Left cardiac atrium (tissue), 4 donors: ENCODE measurements around the gene LBHD1. TPM values are rescaled to one million over a fixed set of nuclear protein-coding genes. Genes with fewer than 3 reads are reported as not detected.
"Not testable (repeated sequence)": the region's sequence is repeated elsewhere in the genome, so short reads cannot be mapped to it uniquely, and the experiment has no call there.

Source experiments
- ATAC-seq, 2 donors: fragments of 200-7000 bp; cut with Tn5 transposase; one replicate each; pipeline ENCODE4 v1.9.1; 2020; ENCODE audit warnings: mild to moderate bottlenecking in 2 of 2, moderate library complexity in 2 of 2
- DNase-seq: peaks from one replicate; pipeline ENCODE4 v3.0.0-alpha.2; 2020
- intact Hi-C, 2 donors: fragments of 100-400 bp; cut with DNase I; formaldehyde crosslinking; loops; one replicate each; pipeline versions ENCODE4 v1.14.1 to v1.15.1; 2022 to 2023
- total RNA-seq, 2 donors: library from RNA; stranded (reverse); fragmentation: NEBNext Ultra II Directional; extraction: Animal tissue kit (Norgen Biotek cat#: 25700); gene quantifications; one replicate each; pipeline ENCODE4 v1.2.1, GENCODE V29; 2021
- donor health status: DM: no; HTN: yes; CAD: no.
- donor health status: DM: no; HTN: yes; CAD: no; lungs with severe emphysema.
- donor health status: DM: yes; HTN: yes; CAD: no.
- donor health status: Dilated cardiomyopathy.

The LBHD1 gene
- total RNA-seq, 2 donors from 2014 or later, result 4.0 to 4.1 TPM

DNA sequence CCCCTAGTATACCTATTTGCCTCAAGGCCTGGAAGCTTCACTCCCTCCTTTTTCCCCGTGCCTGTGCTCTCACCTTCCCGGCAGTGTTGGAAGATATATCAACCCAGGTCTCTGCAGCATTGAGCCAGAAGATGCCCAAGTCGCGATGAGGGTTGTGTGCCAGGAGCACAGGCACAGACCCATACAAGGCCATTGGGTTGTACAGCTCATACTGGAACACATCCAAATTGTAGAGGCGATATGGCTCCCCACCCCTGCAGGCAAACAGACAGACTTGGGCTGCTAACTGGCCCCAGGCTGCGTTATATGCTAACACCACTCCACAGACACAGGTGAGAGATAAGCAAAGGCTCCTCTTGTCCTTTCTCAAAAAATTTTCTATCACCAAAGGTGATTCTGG, 39.6 kb downstream of the LBHD1 start:
- ATAC-seq, result no peak
- DNase-seq, result no peak
- intact Hi-C loops, result no loop called here

DNA sequence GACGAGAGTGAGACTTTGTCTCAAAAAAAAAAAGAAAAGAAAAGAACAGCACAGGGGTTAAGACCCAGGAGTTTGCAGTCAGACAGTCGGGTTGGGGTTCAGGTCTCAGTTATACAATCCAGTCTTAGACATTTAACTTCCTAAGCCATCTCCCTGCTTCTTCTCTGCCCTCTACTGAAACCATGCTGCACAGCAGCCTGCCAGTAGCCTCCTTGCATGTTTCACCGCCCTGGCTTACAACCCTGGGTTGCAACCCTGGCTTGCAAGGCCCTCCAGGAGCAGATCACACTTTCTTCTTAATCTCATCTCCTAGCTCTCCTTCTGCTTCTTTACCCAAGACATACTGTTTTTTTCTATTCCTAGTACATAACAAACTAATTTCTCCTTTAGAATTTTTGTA, 44.4 kb downstream of the LBHD1 start:
- DNase-seq, result no peak
- ATAC-seq, result no peak
- intact Hi-C loops, result no loop called here

DNA sequence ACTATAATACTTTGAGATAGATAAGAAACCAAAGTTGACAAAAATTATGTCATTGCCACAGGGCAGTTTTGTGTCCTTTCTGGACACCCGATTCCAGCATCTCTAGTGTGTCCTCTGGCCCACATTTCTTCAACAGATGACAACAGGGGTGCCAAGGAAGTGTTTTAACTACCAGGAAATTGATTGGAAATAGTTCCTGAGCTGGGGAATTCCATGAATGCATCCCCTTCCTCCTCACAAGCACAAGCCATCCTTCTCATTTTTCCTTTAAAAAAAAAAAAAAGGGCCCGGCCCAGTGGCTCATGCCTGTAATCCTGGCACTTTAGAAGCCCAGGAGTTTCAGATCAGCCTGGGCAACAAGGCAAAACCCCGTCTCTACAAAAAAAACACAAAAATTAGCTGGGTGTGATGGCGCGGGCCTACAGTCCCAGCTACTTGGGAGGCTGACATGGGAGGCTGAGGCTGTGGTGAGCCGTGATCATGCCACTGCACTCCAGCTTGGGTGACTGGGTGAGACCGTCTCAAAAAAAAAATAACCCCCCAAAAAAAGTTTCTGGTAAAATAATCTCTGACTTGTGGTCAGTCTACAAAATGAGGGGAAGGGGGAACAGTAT, 49.5 kb downstream of the LBHD1 start:
- ATAC-seq (no peak), DNase-seq (no peak)
- intact Hi-C loops, result no loop called here

DNA sequence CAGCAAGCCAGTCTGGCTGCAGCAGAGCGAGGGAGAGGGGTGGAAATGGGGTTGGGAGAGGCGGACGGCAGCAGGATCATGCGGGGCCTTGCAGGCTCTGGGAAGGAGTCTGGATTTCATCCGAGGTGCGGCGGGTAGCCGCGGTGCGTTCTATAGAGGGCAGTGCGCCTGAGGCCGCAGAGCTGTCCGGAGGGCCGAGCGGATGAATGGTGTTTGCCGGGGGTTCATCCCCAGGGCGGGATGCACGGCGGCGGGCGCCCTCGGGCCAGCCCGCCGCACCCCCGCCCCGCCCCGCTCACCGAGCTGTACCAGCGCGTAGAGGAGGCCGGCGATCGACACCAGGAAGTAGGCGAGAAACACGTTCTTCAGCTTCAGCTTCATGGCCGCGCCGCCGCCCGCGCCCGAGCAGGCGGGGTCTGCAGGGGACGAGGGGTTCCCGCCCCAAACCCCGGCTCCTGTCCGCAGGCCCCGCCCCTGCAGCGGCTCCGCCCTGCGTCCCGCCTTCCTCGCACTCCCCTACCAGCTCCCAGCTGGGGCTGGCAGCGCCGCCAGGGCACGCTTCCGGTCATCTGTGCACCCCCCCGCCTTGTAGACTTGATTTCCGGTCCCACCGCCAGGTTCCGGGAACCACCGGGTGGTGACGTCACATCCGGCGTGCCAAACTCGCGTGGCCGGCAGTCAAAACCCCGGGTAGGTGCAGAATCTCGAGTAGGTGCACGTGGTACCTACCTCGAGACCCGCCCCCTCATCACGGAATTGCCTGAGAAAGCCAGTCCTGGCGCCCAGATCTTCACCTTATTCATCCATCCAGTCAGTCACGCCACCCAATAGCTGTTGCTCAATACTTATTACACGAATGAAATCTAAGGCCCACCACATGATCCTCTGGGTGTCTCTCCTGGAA, 50.2 kb downstream of the LBHD1 start, which contains the start of gene B3GAT3:
Gene B3GAT3, minus strand, starts transcription at position 420 of the 904 bp plus-strand sequence. Its CDS starts 39 bp downstream, at position 381.
- peak; percentile 99 for ATAC-seq
- intact Hi-C loops, result no loop called here
- DNase-seq, result peak; percentile 99

DNA sequence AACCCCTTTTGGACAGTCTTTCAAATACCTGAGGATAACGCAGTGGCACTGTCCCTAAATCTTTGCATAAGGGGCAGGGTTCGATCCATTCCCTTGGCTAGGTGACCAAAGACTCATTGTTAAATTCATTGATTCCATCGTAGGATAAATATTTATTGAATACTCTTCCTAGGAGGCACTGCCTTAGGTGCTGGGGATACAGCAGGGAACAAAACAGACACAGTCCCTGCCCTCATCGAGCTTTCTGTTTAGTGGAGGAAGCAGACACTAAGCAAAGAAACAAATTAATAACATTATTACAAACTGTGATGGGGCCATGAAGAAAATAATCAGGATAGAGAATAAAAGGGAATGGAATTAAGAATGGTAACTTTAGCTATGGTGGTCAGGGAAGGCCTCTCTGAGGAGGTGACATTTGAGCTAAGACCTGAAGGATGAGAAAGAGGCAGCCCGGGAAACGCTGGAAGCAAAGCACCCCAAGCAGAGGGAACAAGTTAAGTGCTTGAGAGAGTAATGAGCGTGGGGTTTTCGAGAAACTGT, 51.0 kb downstream of the LBHD1 start:
- no peak for DNase-seq
- ATAC-seq, result no peak
- intact Hi-C loops, result no loop called here

DNA sequence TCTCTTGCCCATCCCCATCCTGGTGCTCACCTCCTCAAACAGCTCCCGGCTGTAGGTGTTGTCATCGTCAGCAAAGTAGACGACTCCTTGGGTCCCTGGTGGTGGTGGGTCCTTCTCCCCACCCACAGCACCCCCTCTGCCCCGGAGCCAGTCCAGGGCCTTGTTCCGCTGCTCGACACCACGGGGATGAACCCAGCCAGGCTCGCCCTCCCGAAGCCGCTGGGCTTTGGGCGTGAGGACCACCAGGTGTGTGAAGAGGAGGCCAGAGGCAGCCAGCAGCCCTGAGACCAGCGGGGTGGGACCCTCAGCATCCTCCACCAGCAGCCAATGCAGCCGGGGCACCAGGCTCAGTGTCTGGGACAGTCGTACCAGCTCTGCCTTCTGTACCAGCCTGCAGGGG, 55.1 kb downstream of the LBHD1 start:
- ATAC-seq, intact Hi-C loops, DNase-seq: not testable (repeated sequence)

DNA sequence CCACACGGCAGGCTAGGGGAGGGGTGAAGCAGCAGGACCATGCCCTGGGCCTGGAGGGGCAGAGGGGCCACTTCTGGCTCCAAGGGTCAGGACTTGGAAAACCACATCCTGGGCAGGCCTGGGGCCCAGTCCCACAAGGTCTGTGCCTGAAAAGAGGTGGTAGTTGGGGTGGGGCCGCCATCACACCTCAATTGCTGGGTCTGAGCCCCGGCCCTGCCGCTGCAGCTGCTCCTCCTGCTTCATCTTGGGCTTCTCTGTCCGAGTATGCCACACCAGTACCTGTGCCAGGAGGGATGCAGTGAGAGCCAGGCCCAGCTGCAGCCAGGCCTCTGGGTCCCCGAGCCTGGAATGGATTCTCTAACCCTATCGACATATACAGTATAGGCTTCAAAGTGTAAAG, 56.5 kb downstream of the LBHD1 start:
- intact Hi-C loops, result no loop called here
- no peak for DNase-seq
- ATAC-seq, result no peak

DNA sequence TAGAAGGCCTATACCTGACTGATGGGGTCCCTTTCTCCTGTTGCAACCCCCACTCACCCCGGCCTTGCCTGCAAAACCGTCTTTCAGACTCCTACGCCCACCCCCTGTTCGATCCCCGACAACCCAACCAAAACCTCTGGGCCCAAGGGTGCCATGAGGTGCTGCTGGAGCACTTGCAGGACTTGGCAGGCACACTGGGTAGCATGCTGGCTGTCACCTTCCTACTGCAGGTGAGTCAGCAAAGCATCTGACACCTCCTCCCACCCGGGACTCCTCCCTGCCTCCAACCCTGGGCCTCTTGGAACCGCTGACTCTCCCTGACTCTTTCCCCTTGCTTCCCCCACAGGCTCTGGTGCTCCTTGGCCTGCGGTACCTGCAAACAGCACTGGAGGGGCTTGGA, 57.8 kb downstream of the LBHD1 start:
- DNase-seq (no peak), ATAC-seq (no peak)
- intact Hi-C loops, result no loop called here

DNA sequence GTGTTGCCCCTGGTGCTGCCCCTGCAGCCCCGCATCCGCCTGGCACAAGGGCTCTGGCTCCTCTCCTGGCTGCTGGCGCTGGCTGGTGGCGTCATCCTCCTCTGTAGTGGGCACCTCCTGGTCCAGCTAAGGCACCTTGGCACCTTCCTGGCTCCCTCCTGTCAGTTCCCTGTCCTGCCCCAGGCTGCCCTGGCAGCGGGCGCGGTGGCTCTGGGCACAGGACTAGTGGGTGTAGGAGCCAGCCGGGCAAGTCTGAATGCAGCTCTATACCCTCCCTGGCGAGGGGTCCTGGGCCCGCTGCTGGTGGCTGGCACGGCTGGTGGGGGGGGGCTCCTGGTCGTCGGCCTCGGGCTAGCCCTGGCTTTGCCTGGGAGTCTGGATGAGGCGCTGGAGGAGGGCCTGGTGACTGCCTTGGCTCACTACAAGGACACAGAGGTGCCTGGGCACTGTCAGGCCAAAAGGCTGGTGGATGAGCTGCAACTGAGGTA, 58.7 kb downstream of the LBHD1 start:
- DNase-seq (no peak), ATAC-seq (no peak)
- intact Hi-C loops, result no loop called here

Other genes with a start within 250 kb of the LBHD1 start
- gene AHNAK, start 125.5 kb downstream of the LBHD1 start, total RNA-seq, result 100 to 1,000 TPM; 329 to 404 TPM
- 100 to 1,000 TPM; 833 to 894 TPM for gene EEF1G, start 98.4 kb downstream of the LBHD1 start, total RNA-seq
- gene TUT1, start 80.7 kb downstream of the LBHD1 start, total RNA-seq, result 10 to 100 TPM in 1 of 2 donors, 1 to 10 TPM in 1; 9.6 to 11.5 TPM
- gene MTA2, start 70.4 kb downstream of the LBHD1 start, total RNA-seq, result 10 to 100 TPM; 38.1 to 60.6 TPM
- 10 to 100 TPM; 29.1 to 46.8 TPM for gene EML3, start 59.5 kb downstream of the LBHD1 start, total RNA-seq
- gene ROM1, start 59.0 kb downstream of the LBHD1 start, total RNA-seq, result 1 to 10 TPM; 3.7 to 3.8 TPM
- gene B3GAT3, start 50.3 kb downstream of the LBHD1 start, total RNA-seq, result 10 to 100 TPM; 20.5 to 22.4 TPM
- 100 to 1,000 TPM; 130 to 136 TPM for gene GANAB, start 25.7 kb downstream of the LBHD1 start, total RNA-seq
- gene INTS5, start 19.0 kb downstream of the LBHD1 start, total RNA-seq, result 10 to 100 TPM; 11.0 to 13.8 TPM
- gene C11orf98, start 7.1 kb downstream of the LBHD1 start, total RNA-seq, result 10 to 100 TPM; 33.9 to 41.1 TPM
- gene CSKMT, start 7.0 kb downstream of the LBHD1 start, total RNA-seq, result 10 to 100 TPM in 1 of 2 donors, 1 to 10 TPM in 1; 6.6 to 10.0 TPM
- gene UQCC3, start 594 bp downstream of the LBHD1 start, total RNA-seq, result 1 to 10 TPM; 6.2 to 7.0 TPM
- gene UBXN1, start 6.8 kb upstream of the LBHD1 start, total RNA-seq, result 10 to 100 TPM; 70.7 to 71.8 TPM
- gene LRRN4CL, start 17.3 kb upstream of the LBHD1 start, total RNA-seq, result 1 to 10 TPM; 6.1 to 7.3 TPM
- gene BSCL2, start 35.2 kb upstream of the LBHD1 start, total RNA-seq, result 10 to 100 TPM; 16.8 to 26.7 TPM
- not detected for gene GNG3, start 35.4 kb upstream of the LBHD1 start, total RNA-seq
- 10 to 100 TPM; 31.0 to 36.2 TPM for gene HNRNPUL2, start 55.2 kb upstream of the LBHD1 start, total RNA-seq
- gene TTC9C, start 56.2 kb upstream of the LBHD1 start, total RNA-seq, result 10 to 100 TPM; 14.0 to 15.9 TPM
- 10 to 100 TPM in 1 of 2 donors, 1 to 10 TPM in 1; 7.2 to 10.5 TPM for gene ZBTB3, start 81.9 kb upstream of the LBHD1 start, total RNA-seq
- 10 to 100 TPM; 32.0 to 39.9 TPM for gene POLR2G, start 89.3 kb upstream of the LBHD1 start, total RNA-seq
- gene TAF6L, start 99.1 kb upstream of the LBHD1 start, total RNA-seq, result 10 to 100 TPM in 1 of 2 donors, 1 to 10 TPM in 1; 8.1 to 11.0 TPM
- gene TMEM179B, start 115.1 kb upstream of the LBHD1 start, total RNA-seq, result 10 to 100 TPM; 20.6 to 22.4 TPM
- gene TMEM223, start 119.7 kb upstream of the LBHD1 start, total RNA-seq, result 10 to 100 TPM; 12.0 to 17.6 TPM
- gene NXF1, start 133.2 kb upstream of the LBHD1 start, total RNA-seq, result 10 to 100 TPM; 40.5 to 45.6 TPM
- 10 to 100 TPM; 22.1 to 23.2 TPM for gene STX5, start 159.8 kb upstream of the LBHD1 start, total RNA-seq
- not detected for gene TEX54, start 160.6 kb upstream of the LBHD1 start, total RNA-seq
- gene WDR74, start 167.3 kb upstream of the LBHD1 start, total RNA-seq, result 10 to 100 TPM; 24.6 to 32.2 TPM
- gene SLC3A2, start 208.6 kb upstream of the LBHD1 start, total RNA-seq, result 10 to 100 TPM; 45.2 to 91.2 TPM
- gene CHRM1, start 249.1 kb upstream of the LBHD1 start, total RNA-seq, result not detected